Coronary artery (tissue), 2 donors: ENCODE measurements around the gene IAH1.

Experiments
- DNase-seq: peaks from one replicate; pipeline ENCODE4 v3.0.0-alpha.2; 2017; ENCODE audit warnings: low spot score
- H3K27ac ChIP-seq, 2 donors: fragments of 200-600 bp; sonication (generic); one replicate each; pipeline ENCODE4 v1.5.1; 2016 to 2019
- H3K4me3 ChIP-seq: fragments of 200-600 bp; sonication (generic); 2 replicates; pipeline ENCODE4 v1.5.1; 2016; ENCODE audit warnings: mild to moderate bottlenecking, moderate library complexity
- TF ChIP-seq, protein P1 (sequence below): fragments of 200-600 bp; sonication (generic); IDR thresholded peaks from one replicate; pipeline ENCODE4 v1.5.1; 2019; ENCODE audit warnings: antibody characterized with exemption

Gene IAH1

DNA sequence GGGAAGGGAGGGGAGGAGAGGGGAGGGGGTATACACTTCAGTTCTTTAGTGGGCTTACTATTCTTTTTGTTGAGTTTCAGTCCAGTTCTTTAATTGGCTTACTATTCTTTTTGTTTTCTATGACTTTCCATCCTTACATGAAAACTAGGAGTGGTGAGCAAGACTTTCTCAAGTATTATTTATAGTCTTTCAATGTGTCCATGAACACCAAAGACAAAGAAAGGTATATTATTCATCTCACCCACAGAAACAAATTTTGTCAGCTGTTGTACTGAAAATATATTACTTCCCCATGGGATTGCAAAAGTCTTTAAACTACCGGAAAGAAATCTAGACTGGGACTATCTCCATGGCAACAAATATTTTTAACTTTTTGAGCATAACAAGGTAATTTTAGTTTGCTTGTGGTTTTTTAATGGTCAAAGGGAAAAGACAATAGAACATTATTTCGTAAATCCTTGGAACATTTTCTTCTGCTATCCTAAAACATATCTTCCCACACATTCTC is 63.7 kb downstream of the IAH1 start:
- TF ChIP-seq, protein P1, sequence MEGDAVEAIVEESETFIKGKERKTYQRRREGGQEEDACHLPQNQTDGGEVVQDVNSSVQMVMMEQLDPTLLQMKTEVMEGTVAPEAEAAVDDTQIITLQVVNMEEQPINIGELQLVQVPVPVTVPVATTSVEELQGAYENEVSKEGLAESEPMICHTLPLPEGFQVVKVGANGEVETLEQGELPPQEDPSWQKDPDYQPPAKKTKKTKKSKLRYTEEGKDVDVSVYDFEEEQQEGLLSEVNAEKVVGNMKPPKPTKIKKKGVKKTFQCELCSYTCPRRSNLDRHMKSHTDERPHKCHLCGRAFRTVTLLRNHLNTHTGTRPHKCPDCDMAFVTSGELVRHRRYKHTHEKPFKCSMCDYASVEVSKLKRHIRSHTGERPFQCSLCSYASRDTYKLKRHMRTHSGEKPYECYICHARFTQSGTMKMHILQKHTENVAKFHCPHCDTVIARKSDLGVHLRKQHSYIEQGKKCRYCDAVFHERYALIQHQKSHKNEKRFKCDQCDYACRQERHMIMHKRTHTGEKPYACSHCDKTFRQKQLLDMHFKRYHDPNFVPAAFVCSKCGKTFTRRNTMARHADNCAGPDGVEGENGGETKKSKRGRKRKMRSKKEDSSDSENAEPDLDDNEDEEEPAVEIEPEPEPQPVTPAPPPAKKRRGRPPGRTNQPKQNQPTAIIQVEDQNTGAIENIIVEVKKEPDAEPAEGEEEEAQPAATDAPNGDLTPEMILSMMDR = no peak
- no peak for DNase-seq
- no peak overlapping the region for H3K4me3 ChIP-seq
- peak overlapping the region; percentile 30 to 63 for H3K27ac ChIP-seq
